Activated CD8-positive, alpha-beta memory T cell treated with anti-CD3 and anti-CD28 coated beads for 24 hours (primary cell): ENCODE results near the gene TRPV5.
"Not testable (repeated sequence)": the region's sequence is repeated elsewhere in the genome, so short reads cannot be mapped to it uniquely, and the experiment has no call there.

Experiments
- DNase-seq: peaks from one replicate; pipeline ENCODE4 v3.0.0-alpha.2; 2020

TRPV5 gene

DNA sequence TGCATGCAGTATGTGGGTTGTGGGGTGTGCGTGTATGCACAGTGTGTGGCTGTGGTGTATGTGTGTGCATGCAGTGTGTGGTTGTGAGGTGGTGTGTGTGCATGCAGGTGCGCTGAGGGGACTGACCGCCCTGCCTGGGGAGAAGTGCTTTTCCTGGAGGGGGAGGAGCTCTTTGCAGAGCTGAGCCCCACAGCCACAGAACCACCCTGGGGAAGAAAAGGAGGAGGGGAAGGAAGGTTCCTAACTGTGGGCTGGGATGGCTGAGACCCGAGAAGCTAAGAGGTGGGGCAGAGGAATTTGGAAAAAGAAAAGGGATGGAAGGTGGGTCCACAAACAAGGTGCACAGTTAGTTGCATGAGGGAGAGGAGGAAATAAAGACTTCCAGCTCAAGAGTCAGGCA is at the start of gene TRPV5:
Gene TRPV5 (minus strand): TSS at position 123 of the 400 bp plus-strand sequence. CDS start 287 bp downstream, outside the sequence.
- DNase-seq: no peak

DNA sequence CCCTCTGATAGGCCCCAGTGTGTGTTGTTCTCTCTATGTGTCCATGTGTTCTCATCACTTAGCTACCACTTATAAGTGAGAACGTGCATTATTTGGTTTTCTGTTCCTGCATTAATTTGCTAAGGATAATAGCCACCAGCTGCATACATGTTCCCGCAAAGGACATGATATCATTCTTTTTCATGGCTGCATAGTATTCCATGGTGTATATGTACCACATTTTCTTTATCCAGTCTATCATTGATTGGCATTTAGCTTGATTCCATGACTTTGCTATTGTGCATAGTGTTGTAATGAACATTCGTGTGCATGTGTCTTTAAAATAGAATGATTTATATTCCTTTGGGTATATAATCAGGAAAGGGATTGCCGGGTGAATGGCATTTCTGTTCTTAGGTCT is 44.9 kb upstream of the TRPV5 start:
- DNase-seq: not testable (repeated sequence)

DNA sequence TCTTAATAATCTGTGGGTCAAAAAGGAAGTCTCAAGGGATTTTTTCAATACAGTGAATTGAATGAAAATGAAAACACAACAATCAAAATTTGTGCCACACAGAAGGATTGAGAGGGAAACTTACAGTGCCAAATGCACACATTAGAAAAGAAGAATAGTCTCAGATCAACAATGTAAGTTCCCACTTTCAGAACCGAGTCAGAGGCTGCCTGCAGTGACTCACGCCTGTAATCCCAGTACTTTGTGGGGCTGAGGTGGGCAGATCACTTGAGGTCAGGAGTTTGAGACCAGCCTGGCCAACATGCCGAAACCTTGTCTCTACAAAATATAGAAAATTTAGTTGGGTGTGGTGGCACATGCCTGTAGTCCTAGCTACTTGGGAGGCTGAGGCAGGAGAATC is 41.1 kb upstream of the TRPV5 start:
- no peak for DNase-seq

DNA sequence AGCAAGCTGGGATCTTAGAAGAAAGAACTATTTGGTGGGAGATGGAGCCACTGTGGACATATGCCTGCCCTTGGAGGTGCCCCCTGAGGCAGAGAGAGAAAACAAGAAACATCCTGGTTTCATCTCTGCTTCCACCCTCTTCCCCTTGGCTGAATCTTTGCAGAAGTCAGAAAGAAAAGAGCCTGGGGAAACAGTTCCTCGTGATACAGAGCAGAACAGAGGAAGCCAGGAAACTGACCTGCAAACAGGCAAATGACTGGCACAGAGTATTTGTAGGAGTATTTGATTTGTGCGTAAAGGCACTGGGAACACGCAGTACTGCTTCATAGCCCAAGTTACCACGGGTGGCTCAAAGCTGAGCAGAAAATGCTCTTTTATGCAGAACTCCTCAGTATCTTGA is 35.6 kb upstream of the TRPV5 start:
- DNase-seq: no peak

DNA sequence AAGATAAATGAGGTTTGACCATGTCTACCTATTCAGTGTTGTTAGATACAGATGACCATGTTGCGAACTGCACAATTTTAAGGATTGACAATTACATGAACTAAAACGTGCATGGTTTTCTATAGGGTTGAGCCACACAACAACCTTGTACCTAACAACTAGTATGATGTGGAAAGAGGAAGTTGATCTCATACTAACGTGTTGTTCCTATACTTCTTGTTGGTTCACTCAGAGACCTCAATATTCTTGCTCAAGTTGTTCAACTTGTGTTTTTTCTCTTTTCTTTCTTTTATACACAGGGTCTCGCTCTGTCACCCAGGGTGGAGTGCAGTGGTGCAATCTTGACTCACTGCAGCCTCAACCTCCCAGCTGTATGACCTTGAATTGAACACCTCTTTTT is 34.7 kb upstream of the TRPV5 start:
- DNase-seq: no peak

DNA sequence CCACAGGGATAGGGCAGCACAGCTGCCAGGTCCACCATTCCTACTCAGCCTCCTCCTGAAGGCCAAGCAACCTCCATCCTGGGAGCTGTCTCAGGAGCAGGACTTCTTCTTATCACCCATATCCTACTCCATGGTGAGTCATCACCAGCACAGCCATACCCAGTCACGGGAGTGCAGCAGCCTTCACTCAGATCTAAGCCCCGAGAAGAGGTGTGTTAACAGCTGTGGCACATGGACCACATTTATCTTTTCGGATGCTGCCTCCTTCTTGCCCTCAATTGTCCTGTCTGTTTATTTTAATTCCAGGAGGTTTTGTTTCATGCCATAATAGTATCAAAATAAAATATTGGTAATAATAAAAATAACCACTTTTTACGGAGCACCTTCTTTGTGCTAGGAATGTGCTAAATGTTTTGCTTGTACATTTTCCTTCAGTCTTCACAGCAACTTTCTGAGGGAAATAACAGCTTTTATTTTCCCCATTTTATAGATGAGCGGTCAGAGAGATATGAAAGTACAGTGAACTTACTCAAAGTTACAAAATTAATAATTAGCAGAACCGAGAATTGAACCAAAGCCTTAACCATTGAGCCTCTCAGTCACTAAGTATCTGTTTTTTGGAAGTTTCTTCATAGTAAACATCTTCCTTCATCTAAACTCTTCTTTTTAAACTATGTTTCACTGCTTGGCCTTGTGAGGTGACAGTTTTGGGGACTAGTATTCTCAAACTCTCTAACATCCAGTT is 31.1 kb upstream of the TRPV5 start:
- DNase-seq: no peak

DNA sequence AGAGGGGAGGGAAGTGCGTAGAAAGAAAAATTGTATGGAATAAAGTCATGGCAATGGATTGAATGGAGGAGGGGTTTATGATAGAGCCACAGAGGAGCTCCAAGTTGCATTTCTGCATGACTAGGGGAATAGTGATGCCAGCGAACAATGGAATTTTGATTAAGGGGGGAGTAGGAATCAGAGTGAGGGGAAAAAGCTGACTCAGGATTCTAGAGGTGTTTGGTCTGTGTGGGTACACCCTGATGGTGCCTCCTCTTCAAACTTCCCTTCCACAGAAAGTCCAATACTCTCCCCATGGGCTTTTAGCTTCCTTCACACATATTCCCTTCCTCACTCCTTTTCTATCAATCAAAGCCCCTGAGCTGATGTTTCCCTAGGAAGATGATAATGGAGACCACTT is 30.4 kb upstream of the TRPV5 start:
- no peak for DNase-seq

DNA sequence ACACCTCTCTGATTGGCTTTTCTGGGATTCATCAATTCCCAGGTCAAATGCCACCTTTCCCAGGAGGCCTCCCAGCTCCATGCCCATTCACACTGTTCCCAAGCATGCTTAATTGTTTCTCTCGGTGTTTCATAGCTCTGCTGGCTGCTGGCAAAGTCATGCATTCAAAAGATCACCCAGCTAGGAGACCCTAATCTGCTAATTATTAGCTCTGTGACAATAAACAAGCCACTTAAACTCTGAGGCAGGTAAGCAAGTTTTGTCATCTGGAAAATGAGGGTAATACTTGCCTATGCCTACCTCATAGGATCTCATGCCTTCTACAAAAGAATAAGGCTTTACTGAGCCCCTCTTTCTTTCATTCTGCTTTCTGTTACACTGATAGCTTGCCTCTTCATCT is 29.4 kb upstream of the TRPV5 start:
- DNase-seq: no peak

DNA sequence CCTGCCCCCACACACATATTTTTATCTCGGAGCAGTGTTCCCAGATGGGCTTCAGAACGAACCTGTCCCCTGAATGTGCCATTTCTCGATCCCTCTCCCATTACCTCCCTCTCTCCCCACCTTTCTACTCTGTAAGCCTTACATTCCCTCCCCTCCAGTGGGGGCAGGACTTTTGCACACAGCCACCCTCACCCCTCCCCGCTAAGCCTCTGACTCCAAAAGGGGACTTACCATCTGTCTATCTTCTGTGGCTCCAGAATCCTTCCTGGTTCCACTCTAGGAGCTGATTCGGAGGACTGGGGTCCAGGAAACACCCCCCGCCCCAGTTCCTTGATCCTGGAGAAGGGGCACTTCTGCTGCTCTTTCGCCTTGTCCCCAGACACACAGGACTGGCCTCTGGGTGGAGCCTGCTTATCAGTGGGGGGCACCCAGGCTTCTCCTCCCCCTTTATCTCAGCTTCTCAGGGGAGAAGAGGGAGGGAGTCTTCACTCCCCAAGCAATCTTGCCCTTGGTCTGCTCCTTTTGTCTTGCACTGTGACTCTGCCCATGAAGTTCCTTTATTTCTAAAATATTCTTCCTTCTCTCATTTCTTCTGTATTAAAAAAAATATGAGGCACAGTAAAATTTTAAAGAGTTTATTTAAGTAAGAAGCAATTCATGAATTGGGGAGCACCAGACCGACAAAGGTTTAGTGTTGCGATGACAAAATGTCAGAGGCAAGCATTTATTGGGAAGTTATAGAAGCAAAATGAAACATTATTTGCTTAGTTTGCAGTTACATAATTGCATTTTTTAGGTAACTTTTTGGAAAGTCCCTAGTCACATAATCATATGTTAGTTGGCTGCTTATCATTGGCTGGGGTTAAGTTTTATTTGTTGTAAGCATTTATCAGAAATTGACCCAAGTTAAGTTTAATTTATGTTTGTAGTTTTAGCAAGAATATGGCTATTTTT is 28.7 kb upstream of the TRPV5 start, which contains the start of gene KEL:
Gene KEL (minus strand): TSS at position 391 of the 954 bp plus-strand sequence. CDS start 157 bp downstream, at position 234.
- DNase-seq: no peak

DNA sequence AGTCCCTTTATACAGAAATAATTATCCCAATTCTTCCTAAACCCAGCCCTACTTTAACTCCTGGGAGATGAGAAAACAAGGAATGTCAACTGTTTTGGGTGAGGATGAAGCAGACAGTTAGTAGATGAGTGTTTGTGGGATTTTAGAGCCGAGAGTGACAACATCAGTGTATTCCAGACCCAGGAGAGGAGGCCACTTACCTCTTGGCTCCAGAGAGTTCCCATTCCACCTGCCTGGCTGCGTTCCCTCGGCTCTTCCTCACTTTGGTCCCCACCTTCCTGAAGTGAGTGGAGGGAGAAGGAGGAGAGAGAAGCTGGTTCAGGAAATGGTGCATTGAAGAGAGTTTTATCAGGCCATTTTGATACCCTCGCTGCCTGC is 28.0 kb upstream of the TRPV5 start:
- DNase-seq: no peak

DNA sequence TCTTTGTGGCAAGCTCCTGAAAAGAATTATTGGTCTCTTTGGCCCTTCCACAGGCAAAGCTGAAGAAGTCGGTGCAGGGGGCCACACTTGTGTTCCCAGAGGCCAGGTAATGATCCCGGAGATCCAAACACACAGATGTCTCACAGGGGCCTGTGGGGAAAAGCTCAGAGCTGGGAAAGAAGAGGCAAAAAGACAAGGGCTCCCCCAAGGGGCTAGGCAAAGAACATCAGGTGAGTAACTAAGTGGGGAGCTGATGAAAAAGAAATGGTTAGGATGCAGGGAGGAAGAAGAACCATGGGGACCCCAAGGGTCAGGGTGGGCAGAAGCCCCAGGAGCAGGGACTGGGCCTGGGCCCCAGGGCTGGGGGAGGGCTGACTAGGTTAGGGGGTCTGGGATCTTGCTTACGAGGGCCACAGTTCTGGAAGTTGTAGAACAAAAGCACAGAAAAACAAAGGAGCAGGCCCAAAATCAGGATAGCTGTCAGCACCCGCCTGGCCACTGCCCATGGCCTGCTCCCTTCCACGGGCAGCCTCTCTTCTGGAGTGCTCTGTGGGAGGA is 27.5 kb upstream of the TRPV5 start:
- DNase-seq: no peak

DNA sequence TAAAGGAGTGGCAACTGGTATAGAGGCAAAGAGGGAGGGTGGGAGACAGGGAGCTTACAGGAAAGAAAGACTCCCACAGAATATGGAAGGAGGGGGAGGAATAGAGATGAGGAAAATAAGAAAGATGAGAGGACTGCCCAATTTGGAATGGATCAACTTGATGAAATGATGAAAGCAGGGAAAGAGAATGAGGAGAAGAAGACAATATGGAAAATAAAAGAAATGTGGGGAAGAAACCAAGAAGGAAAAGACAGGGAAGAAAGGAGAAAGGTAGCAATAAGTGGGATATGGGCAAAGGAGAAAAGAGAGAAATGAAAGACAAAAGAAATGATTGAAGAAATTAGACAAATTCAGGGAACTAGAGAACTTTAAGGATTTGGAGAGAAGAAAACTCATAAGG is 25.7 kb upstream of the TRPV5 start:
- DNase-seq: no peak

DNA sequence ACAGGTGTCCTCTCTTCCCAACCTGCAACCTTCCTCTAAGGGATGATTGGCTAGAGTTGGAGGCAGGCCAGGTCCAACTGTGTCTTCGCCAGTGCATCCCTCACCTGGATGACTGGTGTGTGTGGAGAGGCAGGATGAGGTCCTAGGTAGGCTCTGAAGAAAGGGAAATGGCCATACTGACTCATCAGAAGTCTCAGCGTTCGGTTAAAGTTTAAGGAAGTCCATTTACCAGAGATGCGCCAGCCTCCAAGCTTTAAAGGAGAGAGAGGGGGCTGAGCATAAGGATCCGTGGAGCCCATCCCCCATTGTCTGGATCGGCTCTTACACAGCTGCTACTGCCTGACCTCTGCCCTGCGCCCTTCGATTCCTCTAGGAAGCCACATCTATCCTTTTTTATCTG is 24.2 kb upstream of the TRPV5 start:
- DNase-seq: no peak

DNA sequence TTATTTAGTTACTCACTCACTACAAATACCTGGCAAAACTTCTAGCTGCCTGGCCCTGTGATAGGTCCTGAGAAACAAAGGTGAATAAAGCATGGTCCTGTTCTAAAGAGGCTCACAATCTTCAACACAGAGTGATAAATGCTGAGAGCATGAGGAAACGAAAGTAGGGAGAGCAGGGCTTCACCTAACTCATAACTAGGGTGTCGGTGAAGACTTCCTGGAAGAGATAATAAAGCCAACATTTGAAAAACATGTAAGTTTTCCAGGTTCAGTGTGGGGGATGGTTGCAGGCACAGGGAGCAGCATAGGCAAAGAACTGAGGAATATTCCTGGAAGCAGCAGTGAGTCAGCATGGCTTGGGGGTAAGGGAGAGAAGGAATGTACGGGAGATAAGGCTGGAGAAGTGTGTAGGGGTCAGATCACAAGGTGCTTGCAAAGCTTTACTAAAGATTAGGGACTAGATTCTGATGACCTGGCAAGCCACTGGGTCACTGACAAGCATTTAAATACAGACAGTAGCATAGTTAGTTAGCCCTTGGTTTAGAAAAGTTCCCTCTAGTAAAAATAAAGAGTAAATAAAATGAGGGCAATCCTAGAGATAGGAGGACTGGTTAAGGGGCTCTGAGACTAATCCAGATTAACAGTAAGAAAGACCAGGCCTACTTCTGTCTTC is 23.5 kb upstream of the TRPV5 start:
- no peak for DNase-seq

DNA sequence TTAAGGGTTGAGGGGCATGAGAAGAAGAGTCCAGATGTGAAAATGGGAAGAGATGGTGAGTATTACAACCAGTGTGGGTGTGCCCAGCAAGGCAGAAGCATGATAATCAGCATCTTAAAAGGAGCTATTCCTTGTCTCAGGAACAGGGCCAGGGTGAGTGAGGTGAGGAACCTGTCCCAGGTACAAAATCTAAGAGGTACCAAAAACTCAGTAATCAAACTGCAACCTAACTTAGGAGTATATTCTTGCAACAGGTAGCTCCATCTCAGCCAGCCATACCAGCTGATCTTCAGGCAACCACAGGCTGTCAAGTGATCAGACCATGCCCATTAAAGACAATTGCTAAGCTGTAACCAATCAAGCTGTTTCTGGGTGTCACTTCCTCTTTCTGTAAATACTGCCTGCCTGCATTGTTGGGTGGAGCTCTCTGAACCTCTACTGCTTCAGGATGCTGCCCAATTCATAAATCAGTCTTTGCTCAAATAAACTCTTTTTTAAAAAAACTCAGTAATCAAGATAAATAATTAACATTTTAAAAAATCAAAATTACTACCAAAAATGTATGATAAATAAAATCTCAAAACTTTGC is 21.2 kb upstream of the TRPV5 start:
- no peak for DNase-seq

DNA sequence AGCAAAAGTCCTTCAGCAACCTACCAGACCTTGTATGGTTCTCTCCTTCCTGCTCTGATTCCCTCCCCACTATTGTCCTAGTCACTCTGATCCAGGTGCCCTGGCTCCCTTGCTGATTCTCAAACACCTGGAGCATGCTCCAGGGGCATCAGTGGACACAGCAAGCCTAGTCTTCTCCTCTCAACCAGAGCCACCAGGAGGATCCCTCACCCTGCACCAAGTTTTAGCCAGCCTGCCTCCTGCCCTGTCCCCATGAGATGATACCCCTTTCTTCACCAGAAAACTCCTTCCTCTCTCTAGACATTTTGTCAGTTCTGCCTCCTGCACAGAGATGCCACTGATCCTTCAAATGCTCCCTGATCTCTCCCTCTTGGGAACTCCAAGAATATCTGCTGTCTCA is 16.7 kb upstream of the TRPV5 start:
- DNase-seq: no peak

DNA sequence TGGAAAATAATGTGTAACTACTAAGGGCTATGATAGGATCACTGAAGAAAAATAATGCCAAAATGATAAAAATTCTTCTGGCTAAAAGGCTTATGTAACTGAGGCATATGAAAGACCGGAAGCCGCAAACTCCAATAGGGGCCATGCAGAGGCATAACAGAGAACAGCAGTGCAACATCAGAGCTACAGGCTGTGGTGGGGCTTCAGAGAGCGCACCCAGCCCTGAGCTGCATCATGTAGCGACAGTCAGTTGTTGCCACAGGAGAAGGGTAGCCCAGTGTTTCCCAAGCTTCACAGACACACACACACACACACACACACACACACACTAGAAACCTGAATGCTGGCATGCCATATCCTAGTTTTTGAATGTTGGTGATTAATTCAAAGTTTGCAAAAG is 15.1 kb upstream of the TRPV5 start:
- no peak for DNase-seq

DNA sequence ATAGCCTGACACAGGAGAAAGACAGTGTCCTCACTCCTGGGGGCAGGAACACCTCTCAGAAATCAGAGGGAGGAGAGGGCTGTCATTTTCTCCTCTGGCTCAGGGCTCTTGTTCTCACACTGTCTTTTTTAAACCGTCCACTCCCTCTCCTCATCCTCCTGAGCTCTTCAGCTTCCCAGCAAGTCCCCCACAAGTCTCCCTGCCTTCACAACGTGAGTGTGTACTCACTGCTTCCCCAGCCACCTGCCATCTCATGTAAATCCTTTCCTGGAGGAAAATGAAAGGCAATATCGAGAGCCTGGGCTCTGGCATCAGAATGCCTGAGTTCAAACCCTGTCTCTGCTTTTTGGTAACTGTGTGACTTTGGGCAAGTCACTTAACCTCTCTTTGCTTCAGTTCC is 11.5 kb upstream of the TRPV5 start:
- DNase-seq: no peak

DNA sequence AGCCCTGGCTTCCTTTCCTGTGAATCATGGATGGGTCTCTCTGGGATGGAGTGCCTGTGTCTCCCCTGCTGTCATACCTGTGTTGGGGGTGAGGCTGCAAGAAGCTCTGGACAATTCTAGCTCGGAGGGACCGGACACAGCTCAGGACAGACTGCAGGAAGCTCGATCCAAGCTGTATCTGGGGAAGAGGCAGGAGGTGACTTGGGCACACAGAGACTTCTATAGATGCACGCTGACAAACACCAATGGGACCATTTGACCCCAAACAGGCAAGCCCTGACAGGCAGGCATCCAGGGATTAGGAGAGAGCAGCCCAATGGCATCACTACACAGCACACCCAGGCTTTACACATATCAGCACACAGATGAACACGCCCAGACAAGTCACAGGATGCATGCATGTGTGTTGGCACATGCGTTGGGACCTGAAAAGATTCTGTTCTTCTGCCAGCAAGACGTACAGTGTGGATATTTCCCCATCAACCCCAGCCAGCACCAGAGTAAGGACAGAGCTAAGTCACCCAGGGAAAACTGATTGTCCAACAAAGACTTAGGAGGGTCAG is 10.2 kb upstream of the TRPV5 start:
- DNase-seq: no peak

DNA sequence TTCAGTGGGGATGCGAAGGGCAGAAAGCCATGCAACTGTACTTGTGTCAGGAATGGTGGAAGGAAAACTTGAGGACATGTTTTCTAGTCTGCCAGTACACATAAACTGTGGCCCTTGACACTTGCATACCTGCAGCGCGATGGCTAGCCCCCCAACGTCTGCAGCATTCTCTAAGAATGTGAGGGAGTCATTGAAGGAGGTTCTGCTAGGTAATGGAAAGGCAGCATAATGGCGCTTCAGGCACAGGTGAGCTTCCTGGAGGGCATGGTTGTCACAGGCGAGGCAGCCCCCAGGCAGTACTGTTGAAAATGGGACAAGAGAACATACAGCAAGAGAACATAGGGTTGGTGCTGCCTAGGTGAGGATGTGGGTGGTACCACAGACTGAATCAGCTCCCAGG is 9.2 kb upstream of the TRPV5 start:
- DNase-seq: no peak

DNA sequence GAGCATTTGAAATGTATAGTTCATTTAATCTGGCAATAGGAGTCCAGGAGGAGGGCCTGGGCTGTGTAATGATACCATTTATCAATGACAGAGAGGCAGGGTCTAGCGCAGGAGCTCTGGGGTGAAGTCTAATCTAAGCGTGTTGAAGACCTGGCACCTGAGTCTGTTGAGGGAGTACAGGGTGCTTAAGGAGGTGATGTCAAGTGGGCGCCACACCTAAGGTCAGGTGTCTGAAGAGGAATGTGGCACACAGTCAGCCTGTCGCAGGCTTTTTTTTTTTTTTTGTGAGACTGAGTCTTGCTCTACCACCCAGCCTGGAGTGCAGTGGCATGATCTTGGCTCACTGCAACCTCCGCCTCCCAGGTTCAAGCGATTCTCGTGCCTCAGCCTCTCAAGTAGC is 8.0 kb upstream of the TRPV5 start:
- DNase-seq: no peak

DNA sequence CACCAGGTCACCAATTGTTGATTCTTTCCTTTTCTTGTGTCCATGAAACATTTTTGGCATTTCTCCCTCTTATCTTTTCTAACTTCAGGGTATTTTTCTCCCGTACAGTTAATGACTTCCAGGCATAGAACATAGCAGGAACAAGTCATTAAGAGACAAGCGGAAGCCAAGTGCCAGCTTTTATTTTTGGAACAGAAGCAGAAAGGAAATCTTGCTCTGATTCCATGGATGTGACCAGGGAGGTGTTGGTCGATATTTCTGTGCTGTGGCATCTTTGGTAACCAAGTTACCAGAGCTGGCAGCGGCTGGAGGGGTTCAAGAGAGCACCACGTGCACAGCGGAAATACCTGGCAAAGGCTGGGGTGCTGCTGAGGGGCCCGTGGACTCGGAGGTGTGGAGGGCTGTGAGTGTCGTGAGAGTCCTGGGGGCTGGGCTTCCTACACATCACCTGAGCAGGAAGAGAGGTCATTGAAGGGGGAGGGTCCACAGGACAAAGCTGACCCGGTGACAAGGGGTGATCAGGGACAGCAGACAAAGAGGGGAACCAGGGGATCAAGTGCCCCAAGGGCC is 7.5 kb upstream of the TRPV5 start:
- DNase-seq: no peak
